LNCaP clone FGC (cell line): ENCODE results near the gene POU3F3.

Experiments
- DNase-seq: peaks from one replicate; pipeline ENCODE4 v3.0.0-alpha.2; 2011; ENCODE audit warnings: low read depth
- H3K4me3 ChIP-seq: 2 replicates; pipeline ENCODE4 v1.5.1; 2011; ENCODE audit warnings: mild to moderate bottlenecking, low read depth, low read length, control low read depth
- CTCF ChIP-seq: IDR thresholded peaks from 2 replicates; pipeline ENCODE4 v1.5.1; 2012; ENCODE audit warnings: mild to moderate bottlenecking; ENCODE audit not compliant: control insufficient read depth, insufficient read depth; ENCODE audit errors: extremely low read depth

The POU3F3 gene

GRCh38 chr2:104851291-104852089, 2.4 kb upstream of the POU3F3 start:
- no peak for DNase-seq
- no peak for TF ChIP-seq CTCF
- no peak overlapping the region for H3K4me3 ChIP-seq

GRCh38 chr2:104852090-104852666, 1.7 kb upstream of the POU3F3 start:
- H3K4me3 ChIP-seq = peak overlapping the region; percentile 26; the same call in 1 of the 2 replicates
- DNase-seq = no peak
- TF ChIP-seq CTCF = no peak

- TF ChIP-seq CTCF = no peak
- no peak overlapping the region for H3K4me3 ChIP-seq
- no peak for DNase-seq
These were observed 744 bp downstream of the POU3F3 start for GRCh38 chr2:104854498-104855220.

- H3K4me3 ChIP-seq = no peak overlapping the region
- TF ChIP-seq CTCF = no peak
- no peak for DNase-seq
These were observed 1.5 kb downstream of the POU3F3 start for GRCh38 chr2:104855221-104856085.

GRCh38 chr2:104856086-104856972, 2.4 kb downstream of the POU3F3 start:
- DNase-seq = no peak
- no peak for TF ChIP-seq CTCF
- H3K4me3 ChIP-seq = no peak overlapping the region

- TF ChIP-seq CTCF = no peak
- no peak overlapping the region for H3K4me3 ChIP-seq
- DNase-seq = no peak
These were observed 3.0 kb downstream of the POU3F3 start for GRCh38 chr2:104856973-104857261.
